Measurements from ENCODE around the gene SNX22. TPM values are rescaled to one million over a fixed set of nuclear protein-coding genes. Genes with fewer than 3 reads are reported as not detected.

SNX22 gene
- total and polyA plus RNA-seq, 9 of the 15 experiments (the other 6 are each of a cell fraction or from before 2014, with no cell fraction given) = 0.91 to 3.0 (median 2.0) TPM

DNA sequence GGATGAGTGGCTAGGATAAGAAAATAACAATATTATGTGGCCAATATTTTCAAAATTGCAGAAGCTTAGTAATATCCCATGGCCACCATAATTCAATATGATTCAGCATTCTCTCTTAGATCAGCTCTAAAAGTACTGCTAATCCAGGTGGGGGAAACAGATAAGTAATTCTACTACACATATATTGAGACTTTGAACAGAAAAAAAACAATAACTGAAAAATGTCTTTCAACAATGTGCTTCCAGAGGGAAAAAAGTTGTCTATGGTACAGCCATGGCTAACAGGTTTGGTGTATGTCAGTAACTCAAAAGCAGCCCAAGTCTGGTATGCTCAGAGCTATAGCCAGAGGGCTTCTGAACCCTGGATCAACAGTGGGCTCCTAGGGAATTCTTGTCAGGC is 53.7 kb downstream of the SNX22 start (continued):
- TF ChIP-seq, protein P1, sequence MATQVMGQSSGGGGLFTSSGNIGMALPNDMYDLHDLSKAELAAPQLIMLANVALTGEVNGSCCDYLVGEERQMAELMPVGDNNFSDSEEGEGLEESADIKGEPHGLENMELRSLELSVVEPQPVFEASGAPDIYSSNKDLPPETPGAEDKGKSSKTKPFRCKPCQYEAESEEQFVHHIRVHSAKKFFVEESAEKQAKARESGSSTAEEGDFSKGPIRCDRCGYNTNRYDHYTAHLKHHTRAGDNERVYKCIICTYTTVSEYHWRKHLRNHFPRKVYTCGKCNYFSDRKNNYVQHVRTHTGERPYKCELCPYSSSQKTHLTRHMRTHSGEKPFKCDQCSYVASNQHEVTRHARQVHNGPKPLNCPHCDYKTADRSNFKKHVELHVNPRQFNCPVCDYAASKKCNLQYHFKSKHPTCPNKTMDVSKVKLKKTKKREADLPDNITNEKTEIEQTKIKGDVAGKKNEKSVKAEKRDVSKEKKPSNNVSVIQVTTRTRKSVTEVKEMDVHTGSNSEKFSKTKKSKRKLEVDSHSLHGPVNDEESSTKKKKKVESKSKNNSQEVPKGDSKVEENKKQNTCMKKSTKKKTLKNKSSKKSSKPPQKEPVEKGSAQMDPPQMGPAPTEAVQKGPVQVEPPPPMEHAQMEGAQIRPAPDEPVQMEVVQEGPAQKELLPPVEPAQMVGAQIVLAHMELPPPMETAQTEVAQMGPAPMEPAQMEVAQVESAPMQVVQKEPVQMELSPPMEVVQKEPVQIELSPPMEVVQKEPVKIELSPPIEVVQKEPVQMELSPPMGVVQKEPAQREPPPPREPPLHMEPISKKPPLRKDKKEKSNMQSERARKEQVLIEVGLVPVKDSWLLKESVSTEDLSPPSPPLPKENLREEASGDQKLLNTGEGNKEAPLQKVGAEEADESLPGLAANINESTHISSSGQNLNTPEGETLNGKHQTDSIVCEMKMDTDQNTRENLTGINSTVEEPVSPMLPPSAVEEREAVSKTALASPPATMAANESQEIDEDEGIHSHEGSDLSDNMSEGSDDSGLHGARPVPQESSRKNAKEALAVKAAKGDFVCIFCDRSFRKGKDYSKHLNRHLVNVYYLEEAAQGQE (IDR thresholded peaks at IDR 0.05; ENCODE audit: borderline replicate concordance) = no peak
- TF ChIP-seq, protein P1 (CRISPR knock-in tag; IDR thresholded peaks at IDR 0.05; ENCODE audit: low read depth) = no peak
- TF ChIP-seq ZNF133 (CRISPR knock-in tag; IDR thresholded peaks at IDR 0.05) = no peak
- TF ChIP-seq, protein P2, sequence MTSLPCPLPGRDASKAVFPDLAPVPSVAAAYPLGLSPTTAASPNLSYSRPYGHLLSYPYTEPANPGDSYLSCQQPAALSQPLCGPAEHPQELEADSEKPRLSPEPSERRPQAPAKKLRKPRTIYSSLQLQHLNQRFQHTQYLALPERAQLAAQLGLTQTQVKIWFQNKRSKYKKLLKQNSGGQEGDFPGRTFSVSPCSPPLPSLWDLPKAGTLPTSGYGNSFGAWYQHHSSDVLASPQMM (CRISPR knock-in tag; IDR thresholded peaks at IDR 0.05) = no peak
- TF ChIP-seq SMAD1 (IDR thresholded peaks at IDR 0.05; ENCODE audit: low read depth, low read length, partially characterized antibody) = no peak
- TF ChIP-seq DIDO1 (tag; IDR thresholded peaks at IDR 0.05; ENCODE audit: low read depth) = no peak
- no peak for TF ChIP-seq RBM39 (optimal IDR thresholded peaks at IDR 0.05; ENCODE audit: low read depth, low read length)
- no peak for TF ChIP-seq EWSR1 (IDR thresholded peaks at IDR 0.05; ENCODE audit: borderline replicate concordance, low read depth, partially characterized antibody)
- TF ChIP-seq NBN (IDR thresholded peaks at IDR 0.05; ENCODE audit: low read depth) = no peak
- TF ChIP-seq, protein P3, sequence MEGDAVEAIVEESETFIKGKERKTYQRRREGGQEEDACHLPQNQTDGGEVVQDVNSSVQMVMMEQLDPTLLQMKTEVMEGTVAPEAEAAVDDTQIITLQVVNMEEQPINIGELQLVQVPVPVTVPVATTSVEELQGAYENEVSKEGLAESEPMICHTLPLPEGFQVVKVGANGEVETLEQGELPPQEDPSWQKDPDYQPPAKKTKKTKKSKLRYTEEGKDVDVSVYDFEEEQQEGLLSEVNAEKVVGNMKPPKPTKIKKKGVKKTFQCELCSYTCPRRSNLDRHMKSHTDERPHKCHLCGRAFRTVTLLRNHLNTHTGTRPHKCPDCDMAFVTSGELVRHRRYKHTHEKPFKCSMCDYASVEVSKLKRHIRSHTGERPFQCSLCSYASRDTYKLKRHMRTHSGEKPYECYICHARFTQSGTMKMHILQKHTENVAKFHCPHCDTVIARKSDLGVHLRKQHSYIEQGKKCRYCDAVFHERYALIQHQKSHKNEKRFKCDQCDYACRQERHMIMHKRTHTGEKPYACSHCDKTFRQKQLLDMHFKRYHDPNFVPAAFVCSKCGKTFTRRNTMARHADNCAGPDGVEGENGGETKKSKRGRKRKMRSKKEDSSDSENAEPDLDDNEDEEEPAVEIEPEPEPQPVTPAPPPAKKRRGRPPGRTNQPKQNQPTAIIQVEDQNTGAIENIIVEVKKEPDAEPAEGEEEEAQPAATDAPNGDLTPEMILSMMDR (IDR thresholded peaks at IDR 0.05 in 2 of 3, conservative IDR thresholded peaks at IDR 0.05 in 1 of 3; ENCODE audit: insufficient read depth in 2 of 3, low read depth in 1 of 3, low read length in 3 of 3) = no peak
- peak; percentile 73 for TF ChIP-seq SMARCE1 (IDR thresholded peaks at IDR 0.05)
- TF ChIP-seq RBBP5 (IDR thresholded peaks at IDR 0.05; ENCODE audit: borderline replicate concordance, insufficient read depth, low read length, poor library complexity, severe bottlenecking) = peak; percentile 56

Measured in K562 (cell line).